H9 (cell line): Measurements from ENCODE around the gene CCT3. TPM values are rescaled to one million over a fixed set of nuclear protein-coding genes. Genes with fewer than 3 reads are reported as not detected.

Experiments used
- DNase-seq: peaks from one replicate; pipeline ENCODE4 v3.0.0-alpha.2; 2017
- H2AFZ ChIP-seq: one replicate; pipeline ENCODE4 v1.6.1; 2013; ENCODE audit warnings: mild to moderate bottlenecking, low read length, control low read depth, moderate library complexity
- H2AK5ac ChIP-seq: 2 replicates; pipeline ENCODE4 v1.6.1; 2013; ENCODE audit warnings: low read length, control low read depth, mixed read lengths; ENCODE audit not compliant: insufficient read length
- H2BK120ac ChIP-seq: one replicate; pipeline ENCODE4 v1.6.1; 2013; ENCODE audit warnings: low read depth, mild to moderate bottlenecking, low read length, control low read depth, inconsistent platforms; ENCODE audit not compliant: poor library complexity, severe bottlenecking
- H2BK12ac ChIP-seq: 2 replicates; pipeline ENCODE4 v1.6.1; 2013; ENCODE audit warnings: low read length, control low read depth, mixed read lengths, low read depth; ENCODE audit not compliant: insufficient read length
- H2BK15ac ChIP-seq: 2 replicates; pipeline ENCODE4 v1.6.1; 2013; ENCODE audit warnings: low read depth, low read length, control low read depth
- H2BK20ac ChIP-seq: one replicate; pipeline ENCODE4 v1.6.1; 2013; ENCODE audit warnings: low read depth, mild to moderate bottlenecking, low read length, control low read depth, inconsistent platforms; ENCODE audit not compliant: poor library complexity, severe bottlenecking
- H2BK5ac ChIP-seq: 2 replicates; pipeline ENCODE4 v1.6.1; 2013; ENCODE audit warnings: low read length, control low read depth, mixed read lengths; ENCODE audit not compliant: insufficient read length
- H3K14ac ChIP-seq: 2 replicates; pipeline ENCODE4 v1.6.1; 2013; ENCODE audit warnings: low read length, control low read depth; ENCODE audit not compliant: insufficient read depth
- H3K18ac ChIP-seq: 2 replicates; pipeline ENCODE4 v1.6.1; 2013; ENCODE audit warnings: low read depth, mild to moderate bottlenecking, mixed read lengths, low read length, control low read depth; ENCODE audit not compliant: insufficient read length
- H3K23ac ChIP-seq: 2 replicates; pipeline ENCODE4 v1.6.1; 2013; ENCODE audit warnings: low read length, control low read depth, mixed read lengths, low read depth; ENCODE audit not compliant: insufficient read length
- H3K23me2 ChIP-seq: 2 replicates; pipeline ENCODE4 v1.6.1; 2013; ENCODE audit warnings: low read depth, mild to moderate bottlenecking, mixed read lengths, low read length, control low read depth; ENCODE audit not compliant: insufficient read length, poor library complexity, severe bottlenecking
- H3K27ac ChIP-seq: 2 replicates; pipeline ENCODE4 v1.5.1; 2013; ENCODE audit warnings: low read length, control low read depth, mixed read lengths, low read depth; ENCODE audit not compliant: insufficient read length
- H3K27me3 ChIP-seq: 2 replicates; pipeline ENCODE4 v1.6.1; 2013; ENCODE audit warnings: low read length, control low read depth, inconsistent platforms; ENCODE audit not compliant: insufficient read depth
- H3K4ac ChIP-seq: 2 replicates; pipeline ENCODE4 v1.6.1; 2013; ENCODE audit warnings: low read depth, mild to moderate bottlenecking, control low read depth, inconsistent platforms, low read length, moderate library complexity
- H3K4me1 ChIP-seq: 2 replicates; pipeline ENCODE4 v1.6.1; 2013; ENCODE audit warnings: low read length, control low read depth, inconsistent platforms; ENCODE audit not compliant: insufficient read depth
- H3K4me2 ChIP-seq: 2 replicates; pipeline ENCODE4 v1.6.1; 2013; ENCODE audit warnings: low read length, control low read depth, mixed read lengths; ENCODE audit not compliant: insufficient read length, insufficient read depth
- H3K56ac ChIP-seq: 2 replicates; pipeline ENCODE4 v1.6.1; 2013; ENCODE audit warnings: low read depth, mild to moderate bottlenecking, mixed read lengths, low read length, control low read depth; ENCODE audit not compliant: insufficient read length
- H3K79me1 ChIP-seq: 2 replicates; pipeline ENCODE4 v1.6.1; 2013; ENCODE audit warnings: low read depth, mild to moderate bottlenecking, moderate library complexity, low read length, control low read depth, inconsistent platforms; ENCODE audit not compliant: insufficient read depth, poor library complexity, severe bottlenecking
- H3K79me2 ChIP-seq: 2 replicates; pipeline ENCODE4 v1.6.1; 2013; ENCODE audit warnings: low read length, control low read depth, inconsistent platforms; ENCODE audit not compliant: insufficient read depth
- H3K9ac ChIP-seq: 2 replicates; pipeline ENCODE4 v1.6.1; 2013; ENCODE audit warnings: low read length, control low read depth, mixed read lengths; ENCODE audit not compliant: insufficient read length; ENCODE audit errors: extremely low read depth
- H3K9me3 ChIP-seq: one replicate; pipeline ENCODE4 v1.6.1; 2013; ENCODE audit warnings: low read depth, low read length, inconsistent platforms; ENCODE audit not compliant: control insufficient read depth
- H3T11ph ChIP-seq: one replicate; pipeline ENCODE4 v1.6.1; 2013; ENCODE audit warnings: mild to moderate bottlenecking, low read length, control low read depth, inconsistent platforms
- H4K20me1 ChIP-seq: one replicate; pipeline ENCODE4 v1.6.1; 2013; ENCODE audit not compliant: control insufficient read depth, insufficient read length, insufficient read depth
- H4K5ac ChIP-seq: 2 replicates; pipeline ENCODE4 v1.6.1; 2013; ENCODE audit warnings: low read depth, mild to moderate bottlenecking, mixed read lengths, low read length, control low read depth; ENCODE audit not compliant: insufficient read length
- H4K8ac ChIP-seq: replicated peaks from 2 replicates; pipeline ENCODE4 v1.6.1; 2013; ENCODE audit warnings: low read length, control low read depth, mixed read lengths, low read depth; ENCODE audit not compliant: insufficient read length
- H4K91ac ChIP-seq: 2 replicates; pipeline ENCODE4 v1.6.1; 2013; ENCODE audit warnings: low read depth, mild to moderate bottlenecking, moderate library complexity, mixed read lengths, low read length, control low read depth; ENCODE audit not compliant: insufficient read length
- H3K27ac Mint-ChIP-seq, 3 experiments: 2 replicates in 2 of 3; 3 replicates in 1 of 3; pipeline ENCODE4 v1.8.0; 2020 to 2021; ENCODE audit warnings: mixed read lengths in 3 of 3, mild to moderate bottlenecking in 1 of 3, moderate library complexity in 1 of 3
- H3K27me3 Mint-ChIP-seq: 2 replicates; pipeline ENCODE4 v1.8.0; 2021; ENCODE audit warnings: low read depth, mild to moderate bottlenecking, moderate library complexity, mixed read lengths
- H3K36me3 Mint-ChIP-seq, 3 experiments: 2 replicates in 2 of 3; 3 replicates in 1 of 3; pipeline ENCODE4 v1.8.0; 2020 to 2021; ENCODE audit warnings: low read depth in 3 of 3, mixed read lengths in 3 of 3; ENCODE audit not compliant: insufficient read depth in 1 of 3
- H3K4me1 Mint-ChIP-seq, 2 experiments: 2 replicates each; pipeline ENCODE4 v1.8.0; 2020; ENCODE audit warnings: mixed read lengths in 2 of 2
- H3K4me3 Mint-ChIP-seq, 2 experiments: 2 replicates in 1 of 2; 3 replicates in 1 of 2; pipeline ENCODE4 v1.8.0; 2020 to 2021; ENCODE audit warnings: mild to moderate bottlenecking in 2 of 2, mixed read lengths in 2 of 2, moderate library complexity in 1 of 2
- H3K9me3 Mint-ChIP-seq, 2 experiments: 2 replicates in 1 of 2; 3 replicates in 1 of 2; pipeline ENCODE4 v1.8.0; 2020; ENCODE audit warnings: mild to moderate bottlenecking in 2 of 2, mixed read lengths in 2 of 2, moderate library complexity in 1 of 2
- WGBS: extraction: QIAGEN DNeasy Blood & Tissue Kit; methylation state at CpG from one replicate; pipeline ENCODE4 v1.1.7; 2013; ENCODE audit warnings: missing lambda C conversion rate, low lambda C conversion rate, mixed read lengths; ENCODE audit not compliant: insufficient read length; ENCODE audit errors: extremely low coverage; 5-methylcytosine and 5-hydroxymethylcytosine counted together
- total RNA-seq: library from RNA; stranded (reverse); gene quantifications from 2 replicates; pipeline ENCODE4 v1.2.1, GENCODE V29; 2021
- TF ChIP-seq, protein P1 (sequence below): fragments of 200-600 bp; sonication (generic); conservative IDR thresholded peaks from 3 replicates; pipeline ENCODE4 v1.8.0; 2021; ENCODE audit warnings: antibody characterized with exemption, mild to moderate bottlenecking

The CCT3 gene
- total RNA-seq, 1 experiment from 2014 or later, result 524 TPM

DNA sequence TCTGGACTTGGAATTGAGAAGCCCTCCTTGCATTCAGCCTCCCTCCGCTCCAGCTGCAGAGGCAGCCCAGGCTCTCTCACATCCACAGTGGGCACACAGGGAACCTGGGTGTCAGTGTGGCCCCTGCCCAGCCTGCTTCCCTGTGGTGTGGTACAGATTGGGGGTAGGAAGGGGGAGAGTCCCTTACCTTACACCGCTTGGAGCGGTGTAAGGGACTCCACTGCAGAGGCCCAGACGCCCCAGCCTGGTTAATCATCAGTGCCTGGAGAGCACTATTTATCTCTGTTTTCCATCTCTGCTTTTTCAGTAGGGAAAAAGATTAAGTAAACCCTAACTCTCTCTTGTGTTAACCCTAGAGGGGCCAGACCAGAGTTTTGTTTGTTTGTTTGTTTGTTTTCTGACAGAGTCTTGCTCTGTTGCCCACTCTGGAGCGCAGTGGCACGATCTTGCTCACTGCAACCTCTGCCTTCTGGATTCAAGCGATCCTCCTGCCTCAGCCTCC lies 30.1 kb upstream of the CCT3 start:
- Histone ChIP-seq H3K23me2 (peaks cover 4% of the 10 kb centered on the region), H2AFZ (no peak overlapping the region), H2BK5ac (no peak overlapping the region), H4K5ac (no peak overlapping the region), H3K4me2 (no peak overlapping the region), H4K20me1 (no peaks in the 10 kb centered on the region), H3K4me1 (no peaks in the 10 kb centered on the region), H2BK15ac (no peak overlapping the region), H3K79me1 (no peaks in the 10 kb centered on the region), H2BK20ac (no peak overlapping the region), H3K4ac (no peak overlapping the region), H4K8ac (no peak overlapping the region), H3K18ac (no peak overlapping the region), H3K23ac (no peak overlapping the region), H3K9ac (no peak overlapping the region), H2AK5ac (no peak overlapping the region), H3K27ac (no peak overlapping the region), H3T11ph (no peak overlapping the region), H3K14ac (no peak overlapping the region), H2BK12ac (no peak overlapping the region), H4K91ac (no peak overlapping the region), H3K79me2 (no peaks in the 10 kb centered on the region), H3K56ac (no peak overlapping the region), H2BK120ac (no peak overlapping the region), H3K27me3 (no peaks in the 10 kb centered on the region; the same call in 1 of the 2 replicates), H3K9me3 (no peaks in the 10 kb centered on the region)
- Mint-ChIP-seq H3K4me3 (peak overlapping the region in 1 of 2 experiments; percentile 45; a peak in 1 of 5 replicates), H3K4me1 (peaks cover 19 to 32% of the 10 kb centered on the region in 2 experiments), H3K9me3 (no peaks in the 10 kb centered on the region), H3K36me3 (no peaks in the 10 kb centered on the region; a peak in 1 of 7 replicates), H3K27ac (no peak overlapping the region), H3K27me3 (peaks cover 57% of the 10 kb centered on the region)
- DNase-seq, result no peak
- TF ChIP-seq, protein P1, sequence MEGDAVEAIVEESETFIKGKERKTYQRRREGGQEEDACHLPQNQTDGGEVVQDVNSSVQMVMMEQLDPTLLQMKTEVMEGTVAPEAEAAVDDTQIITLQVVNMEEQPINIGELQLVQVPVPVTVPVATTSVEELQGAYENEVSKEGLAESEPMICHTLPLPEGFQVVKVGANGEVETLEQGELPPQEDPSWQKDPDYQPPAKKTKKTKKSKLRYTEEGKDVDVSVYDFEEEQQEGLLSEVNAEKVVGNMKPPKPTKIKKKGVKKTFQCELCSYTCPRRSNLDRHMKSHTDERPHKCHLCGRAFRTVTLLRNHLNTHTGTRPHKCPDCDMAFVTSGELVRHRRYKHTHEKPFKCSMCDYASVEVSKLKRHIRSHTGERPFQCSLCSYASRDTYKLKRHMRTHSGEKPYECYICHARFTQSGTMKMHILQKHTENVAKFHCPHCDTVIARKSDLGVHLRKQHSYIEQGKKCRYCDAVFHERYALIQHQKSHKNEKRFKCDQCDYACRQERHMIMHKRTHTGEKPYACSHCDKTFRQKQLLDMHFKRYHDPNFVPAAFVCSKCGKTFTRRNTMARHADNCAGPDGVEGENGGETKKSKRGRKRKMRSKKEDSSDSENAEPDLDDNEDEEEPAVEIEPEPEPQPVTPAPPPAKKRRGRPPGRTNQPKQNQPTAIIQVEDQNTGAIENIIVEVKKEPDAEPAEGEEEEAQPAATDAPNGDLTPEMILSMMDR, result no peak
- WGBS, result no CpG with 5 or more reads among the region's 7 CpGs
